ENCODE results near the gene PDS5B. TPM values are rescaled to one million over a fixed set of nuclear protein-coding genes. Genes with fewer than 3 reads are reported as not detected.
A peak's percentile ranks its signal among the peaks of the same experiment; 100 is the strongest.

PDS5B gene
- total RNA-seq, 1 donor from 2014 or later: 55.9 TPM

DNA sequence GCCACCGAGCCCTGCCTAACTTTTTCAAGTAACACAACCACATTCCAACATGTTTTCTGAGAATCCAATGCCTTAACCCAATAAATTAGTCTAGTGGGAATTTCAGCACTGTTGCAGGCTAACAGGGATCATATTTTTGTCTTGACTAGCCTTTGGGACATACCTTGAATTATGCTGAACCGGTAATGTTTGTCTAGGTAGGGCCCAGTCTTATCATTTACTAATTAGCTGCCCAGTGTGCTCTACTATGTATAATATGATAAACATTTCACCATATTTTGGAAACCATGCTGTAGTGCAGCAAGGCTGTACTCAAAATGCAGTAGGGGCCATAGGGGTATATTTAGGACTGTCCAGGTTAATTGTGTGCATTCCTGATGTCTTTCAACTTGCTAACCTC, 3.3 kb upstream of the PDS5B start:
- H4K20me1 ChIP-seq (ENCODE audit: low read depth): peaks cover 2% of the 10 kb centered on the region
- H3F3A ChIP-seq (ENCODE audit: low read depth): peaks cover 13% of the 10 kb centered on the region
- H3K36me3 ChIP-seq: no peaks in the 10 kb centered on the region
- no peak overlapping the region for H3K4me3 ChIP-seq
- H3K9ac ChIP-seq: no peak overlapping the region
- Mint-ChIP-seq H3K27me3 (ENCODE audit: insufficient read depth, low read depth) (peaks cover 4% of the 10 kb centered on the region), H3K9me3 (peaks cover 3% of the 10 kb centered on the region), H3K36me3 (no peaks in the 10 kb centered on the region), H3K27ac (no peak overlapping the region), H3K4me1 (peaks cover 8% of the 10 kb centered on the region), H3K4me3 (no peak overlapping the region)
- no peak overlapping the region for H2AFZ ChIP-seq (replicated peaks)
- H3K27me3 ChIP-seq: peaks cover 11% of the 10 kb centered on the region
- peaks cover under 1% of the 10 kb centered on the region for H3K4me1 ChIP-seq
- no peak for TF ChIP-seq EZH2phosphoT487 (IDR thresholded peaks at IDR 0.05)
- TF ChIP-seq EZH2 (IDR thresholded peaks at IDR 0.05): no peak
- TF ChIP-seq, protein P1, sequence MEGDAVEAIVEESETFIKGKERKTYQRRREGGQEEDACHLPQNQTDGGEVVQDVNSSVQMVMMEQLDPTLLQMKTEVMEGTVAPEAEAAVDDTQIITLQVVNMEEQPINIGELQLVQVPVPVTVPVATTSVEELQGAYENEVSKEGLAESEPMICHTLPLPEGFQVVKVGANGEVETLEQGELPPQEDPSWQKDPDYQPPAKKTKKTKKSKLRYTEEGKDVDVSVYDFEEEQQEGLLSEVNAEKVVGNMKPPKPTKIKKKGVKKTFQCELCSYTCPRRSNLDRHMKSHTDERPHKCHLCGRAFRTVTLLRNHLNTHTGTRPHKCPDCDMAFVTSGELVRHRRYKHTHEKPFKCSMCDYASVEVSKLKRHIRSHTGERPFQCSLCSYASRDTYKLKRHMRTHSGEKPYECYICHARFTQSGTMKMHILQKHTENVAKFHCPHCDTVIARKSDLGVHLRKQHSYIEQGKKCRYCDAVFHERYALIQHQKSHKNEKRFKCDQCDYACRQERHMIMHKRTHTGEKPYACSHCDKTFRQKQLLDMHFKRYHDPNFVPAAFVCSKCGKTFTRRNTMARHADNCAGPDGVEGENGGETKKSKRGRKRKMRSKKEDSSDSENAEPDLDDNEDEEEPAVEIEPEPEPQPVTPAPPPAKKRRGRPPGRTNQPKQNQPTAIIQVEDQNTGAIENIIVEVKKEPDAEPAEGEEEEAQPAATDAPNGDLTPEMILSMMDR (IDR thresholded peaks at IDR 0.05): no peak
- no peak overlapping the region for H3K4me2 ChIP-seq
- no peaks in the 10 kb centered on the region for H3K9me3 ChIP-seq (ENCODE audit: low read depth)
- H3K79me2 ChIP-seq (ENCODE audit: low read depth): peaks cover 10% of the 10 kb centered on the region
- no peak overlapping the region for H3K27ac ChIP-seq
- DNase-seq (ENCODE audit: low spot score): no peak

GRCh38 chr13:32585550-32586079, 637 bp upstream of the PDS5B start:
- H3K4me3 Mint-ChIP-seq: peak overlapping the region; percentile 91
- Histone ChIP-seq H3K4me3 (peak overlapping the region; percentile 92), H4K20me1 (ENCODE audit: low read depth) (peaks cover 28% of the 10 kb centered on the region), H3K27me3 (peaks cover 11% of the 10 kb centered on the region), H3K9me3 (ENCODE audit: low read depth) (no peaks in the 10 kb centered on the region), H3K4me1 (peaks cover 25% of the 10 kb centered on the region), H3K36me3 (no peaks in the 10 kb centered on the region), H3F3A (ENCODE audit: low read depth) (peaks cover 18% of the 10 kb centered on the region), H3K27ac (no peak overlapping the region), H3K79me2 (ENCODE audit: low read depth) (peaks cover 36% of the 10 kb centered on the region), H3K4me2 (peak overlapping the region; percentile 83), H3K9ac (no peak overlapping the region), H2AFZ (replicated peaks) (peak overlapping the region; percentile 74)
- peaks cover 31% of the 10 kb centered on the region for H3K4me1 Mint-ChIP-seq
- peak; percentile 44 for DNase-seq (ENCODE audit: low spot score)
- peak overlapping the region; percentile 72 for H3K27ac Mint-ChIP-seq
- peaks cover 5% of the 10 kb centered on the region for H3K36me3 Mint-ChIP-seq
- peaks cover 3% of the 10 kb centered on the region for H3K9me3 Mint-ChIP-seq
- TF ChIP-seq, protein P1 (IDR thresholded peaks at IDR 0.05): no peak
- TF ChIP-seq EZH2 (IDR thresholded peaks at IDR 0.05) (no peak), EZH2phosphoT487 (IDR thresholded peaks at IDR 0.05) (no peak)
- H3K27me3 Mint-ChIP-seq (ENCODE audit: insufficient read depth, low read depth): peaks cover 4% of the 10 kb centered on the region

GRCh38 chr13:32587011-32587810, 959 bp downstream of the PDS5B start:
- peak overlapping the region; percentile 61 for H2AFZ ChIP-seq (replicated peaks)
- Mint-ChIP-seq H3K27ac (peak overlapping the region; percentile 95), H3K9me3 (peaks cover 10% of the 10 kb centered on the region), H3K4me3 (peak overlapping the region; percentile 96), H3K27me3 (ENCODE audit: insufficient read depth, low read depth) (peaks cover 4% of the 10 kb centered on the region), H3K4me1 (peaks cover 32% of the 10 kb centered on the region), H3K36me3 (peaks cover 12% of the 10 kb centered on the region)
- H3K27me3 ChIP-seq: peaks cover 11% of the 10 kb centered on the region
- H3K4me3 ChIP-seq: peak overlapping the region; percentile 95
- H3K27ac ChIP-seq: peak overlapping the region; percentile 94
- peaks cover 18% of the 10 kb centered on the region for H3F3A ChIP-seq (ENCODE audit: low read depth)
- H4K20me1 ChIP-seq (ENCODE audit: low read depth): peaks cover 44% of the 10 kb centered on the region
- no peaks in the 10 kb centered on the region for H3K36me3 ChIP-seq
- peak overlapping the region; percentile 99 for H3K4me2 ChIP-seq
- peaks cover 52% of the 10 kb centered on the region for H3K79me2 ChIP-seq (ENCODE audit: low read depth)
- TF ChIP-seq, protein P1 (IDR thresholded peaks at IDR 0.05): no peak
- TF ChIP-seq EZH2phosphoT487 (IDR thresholded peaks at IDR 0.05): no peak
- TF ChIP-seq EZH2 (IDR thresholded peaks at IDR 0.05): no peak
- peaks cover 25% of the 10 kb centered on the region for H3K4me1 ChIP-seq
- peak; percentile 93 for DNase-seq (ENCODE audit: low spot score)
- H3K9me3 ChIP-seq (ENCODE audit: low read depth): no peaks in the 10 kb centered on the region
- H3K9ac ChIP-seq: peak overlapping the region; percentile 74
